Testis (tissue), 2 donors: Measurements from ENCODE around the gene COMTD1.
"Not testable (repeated sequence)": the region's sequence is repeated elsewhere in the genome, so short reads cannot be mapped to it uniquely, and the experiment has no call there.

ENCODE experiments used
- CTCF ChIP-seq, 3 experiments: fragments of 450-650 bp in 2 of 3; fragments of 200-600 bp in 1 of 3; sonication (generic) in 1 of 3; IDR thresholded peaks; one replicate each; pipeline ENCODE4 v1.5.1; 2016 to 2019; ENCODE audit warnings: antibody characterized with exemption in 3 of 3, mild to moderate bottlenecking in 2 of 3, moderate library complexity in 1 of 3
- POLR2A ChIP-seq: fragments of 450-650 bp; IDR thresholded peaks from one replicate; pipeline ENCODE4 v1.6.1; 2017; ENCODE audit warnings: antibody characterized with exemption, mild to moderate bottlenecking, moderate library complexity

- TF ChIP-seq CTCF (IDR thresholded peaks at IDR 0.05); POLR2A: not testable (repeated sequence)
These were observed 47.2 kb downstream of the COMTD1 start for GRCh38 chr10:75188522-75188921.
